Activated CD8-positive, alpha-beta memory T cell treated with anti-CD3 and anti-CD28 coated beads for 48 hours (primary cell): ENCODE measurements around the gene PCDH9.

ENCODE experiments used
- DNase-seq, 3 experiments: peaks; one replicate each; pipeline ENCODE4 v3.0.0-alpha.2; 2020; ENCODE audit warnings: low read depth in 2 of 3, low spot score in 2 of 3

PCDH9 gene

GRCh38 chr13:66553391-66553790, 676.7 kb downstream of the PCDH9 start:
- no peak for DNase-seq

- no peak for DNase-seq
Observed at GRCh38 chr13:66551128-66551527, 679.0 kb downstream of the PCDH9 start.

GRCh38 chr13:66547685-66548084, 682.5 kb downstream of the PCDH9 start:
- no peak for DNase-seq

DNA sequence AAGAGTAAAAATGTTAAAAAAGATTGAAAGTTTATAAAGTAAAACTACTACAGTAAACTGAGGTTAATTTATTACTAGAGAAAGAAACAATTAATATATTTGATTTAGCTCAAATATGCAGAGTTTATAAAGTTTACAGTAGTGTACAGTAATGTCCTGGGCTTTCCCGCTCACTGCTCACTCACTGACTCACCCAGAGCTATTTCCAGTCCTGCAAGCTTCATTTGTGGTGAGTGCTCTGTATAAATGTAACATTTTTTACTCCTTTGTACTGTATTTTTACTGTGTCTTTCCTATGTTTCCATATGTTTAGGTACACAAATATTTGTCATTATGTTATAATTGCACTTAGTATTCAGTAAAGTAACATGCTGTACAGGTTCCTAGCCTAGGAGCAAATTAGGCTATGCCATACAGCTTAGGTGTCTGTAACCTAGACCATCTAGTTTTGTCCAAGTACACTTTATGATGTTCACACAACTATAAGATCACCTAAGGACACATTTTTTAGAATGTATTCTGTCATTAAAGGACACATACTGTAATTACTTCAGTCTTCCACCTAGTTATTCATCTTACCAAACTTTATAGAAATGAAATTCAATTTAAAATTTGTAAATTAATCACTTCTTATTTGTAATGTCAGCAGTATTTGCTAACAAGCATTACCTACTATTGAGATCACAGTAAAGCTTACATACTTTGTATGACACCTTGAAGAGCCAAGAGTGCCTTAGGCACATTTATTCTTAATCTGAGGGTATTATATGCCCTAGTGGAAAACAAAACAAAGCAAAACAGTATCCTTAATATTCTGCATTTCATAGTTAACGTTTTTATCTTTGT, 683.4 kb downstream of the PCDH9 start:
- DNase-seq = no peak

DNA sequence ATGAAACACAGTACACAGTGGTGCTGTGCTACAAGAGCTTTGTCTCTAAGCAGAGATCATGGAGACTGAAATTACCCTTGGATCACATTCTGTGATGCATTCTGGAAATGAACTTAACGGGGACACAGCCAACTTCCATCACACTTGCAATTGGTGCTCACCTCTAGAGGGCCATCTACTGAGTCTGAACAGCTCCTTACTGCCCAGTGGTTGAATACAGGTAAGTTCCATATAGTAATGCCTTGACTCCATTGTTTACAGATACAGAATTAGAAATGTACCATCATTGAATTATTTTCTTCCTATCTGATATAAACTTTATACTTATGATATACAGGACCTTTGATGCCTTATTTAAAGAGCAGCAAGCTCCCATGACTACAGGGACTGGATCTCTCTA, 686.4 kb downstream of the PCDH9 start:
- no peak for DNase-seq

- DNase-seq = no peak
Observed at GRCh38 chr13:66537417-66537816, 692.7 kb downstream of the PCDH9 start.

DNA sequence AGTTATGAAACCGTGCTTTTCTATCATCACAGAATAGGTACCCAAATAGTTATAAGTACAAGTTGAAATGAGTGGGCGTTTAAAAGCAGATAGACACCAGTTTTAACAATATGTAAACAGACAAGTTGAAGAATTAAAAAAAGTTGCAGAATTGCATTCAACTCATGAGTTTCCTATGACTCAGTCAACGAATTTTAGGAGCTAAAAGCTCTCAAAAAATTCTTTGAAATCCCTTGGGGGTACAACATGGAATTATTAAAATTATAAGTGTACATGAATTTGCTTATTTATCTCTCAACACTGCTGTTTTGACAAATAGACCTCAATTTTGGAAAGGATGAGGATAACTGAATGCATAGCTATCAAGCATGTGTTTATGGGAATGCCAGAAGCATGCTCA, 693.4 kb downstream of the PCDH9 start:
- no peak for DNase-seq

- DNase-seq = no peak
Observed at GRCh38 chr13:66534561-66534960, 695.6 kb downstream of the PCDH9 start.

- DNase-seq = no peak
Observed at GRCh38 chr13:66532845-66533244, 697.3 kb downstream of the PCDH9 start.

- DNase-seq = no peak
Observed at GRCh38 chr13:66532146-66532545, 698.0 kb downstream of the PCDH9 start.

GRCh38 chr13:66530686-66531085, 699.5 kb downstream of the PCDH9 start:
- no peak for DNase-seq

- DNase-seq = no peak
Observed at GRCh38 chr13:66530158-66530557, 700.0 kb downstream of the PCDH9 start.

- DNase-seq = no peak
Observed at GRCh38 chr13:66528944-66529576, 701.1 kb downstream of the PCDH9 start.

DNA sequence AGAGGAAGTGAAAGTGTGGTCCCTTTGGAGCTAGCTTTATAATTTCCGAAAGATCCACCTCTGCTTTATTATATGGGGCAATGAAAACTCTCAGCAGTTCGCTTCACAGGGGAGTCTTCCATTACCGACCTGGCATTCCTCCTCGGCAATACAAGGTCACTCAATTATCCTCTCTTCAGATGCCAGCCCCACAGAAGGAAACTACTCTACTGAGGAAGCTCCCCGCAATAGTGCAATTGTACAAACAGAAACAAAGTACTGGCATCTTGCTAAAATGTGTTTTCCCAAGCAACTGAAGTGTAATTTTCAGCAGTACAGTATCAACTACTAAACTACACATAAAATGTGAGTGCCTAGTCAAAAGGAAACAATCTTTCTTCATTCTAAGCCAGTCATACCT, 702.0 kb downstream of the PCDH9 start:
- DNase-seq = no peak

DNA sequence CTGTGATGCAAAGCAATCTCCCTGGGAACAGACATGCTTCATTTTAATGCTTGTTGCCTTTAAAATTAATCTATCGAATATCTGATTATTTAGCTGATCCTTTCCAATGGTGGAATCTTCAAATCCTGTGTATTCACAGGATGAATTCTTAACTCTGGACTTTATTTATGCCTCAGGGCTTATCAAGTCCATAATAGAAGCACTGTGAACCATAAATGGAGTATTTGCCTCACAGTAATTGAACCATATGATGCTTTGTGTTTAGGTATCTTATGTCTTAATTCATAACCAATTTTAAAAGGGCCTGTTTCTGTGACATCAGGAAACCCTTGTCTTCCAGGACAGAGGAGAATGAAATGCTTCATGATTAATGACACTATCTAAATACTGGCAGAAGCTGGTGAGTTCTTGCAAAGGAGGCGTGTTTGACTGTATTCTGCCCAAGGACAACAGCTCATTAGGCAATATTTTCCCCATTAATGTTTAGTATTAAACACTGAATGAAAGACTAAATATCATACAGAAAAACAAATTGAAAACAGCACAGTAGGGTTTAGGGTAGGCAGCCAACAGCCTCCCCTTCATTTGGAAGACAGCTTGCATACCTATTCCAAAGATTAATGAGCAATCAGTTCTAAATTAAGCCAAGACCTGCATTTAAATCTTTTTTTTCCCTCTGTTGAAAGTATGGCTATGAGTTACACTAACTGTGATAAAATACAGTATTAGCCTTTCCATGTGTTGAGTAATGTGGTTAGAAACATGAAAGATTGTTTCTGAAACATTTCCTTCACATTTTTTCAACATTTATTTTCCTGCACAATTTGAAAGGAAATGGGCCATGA, 709.4 kb downstream of the PCDH9 start:
- no peak for DNase-seq

- DNase-seq = no peak
Observed at GRCh38 chr13:66519259-66519658, 710.9 kb downstream of the PCDH9 start.

GRCh38 chr13:66518068-66518467, 712.1 kb downstream of the PCDH9 start:
- DNase-seq = no peak

- no peak for DNase-seq
Observed at GRCh38 chr13:66513728-66514127, 716.4 kb downstream of the PCDH9 start.

- no peak for DNase-seq
Observed at GRCh38 chr13:66509175-66509574, 721.0 kb downstream of the PCDH9 start.

GRCh38 chr13:66508153-66508909, 721.8 kb downstream of the PCDH9 start:
- DNase-seq = no peak

DNA sequence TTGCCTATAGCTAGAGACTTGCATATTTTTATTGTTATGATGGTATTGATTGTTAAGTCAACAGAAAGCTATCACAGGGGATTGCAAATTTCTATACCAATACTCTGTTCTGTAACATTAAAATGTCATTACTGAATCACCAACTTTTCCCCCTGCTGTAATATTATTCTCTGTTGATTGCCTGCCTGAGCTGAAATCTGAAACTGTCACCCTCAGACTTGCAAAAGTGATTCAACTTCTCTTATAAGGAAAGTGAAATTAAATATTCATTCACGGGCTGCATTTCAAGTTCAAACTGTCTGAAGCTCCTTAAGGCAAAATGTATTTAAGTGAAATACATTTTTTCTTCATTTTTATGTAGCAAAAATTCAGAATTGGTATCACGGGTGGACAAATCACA, 723.2 kb downstream of the PCDH9 start:
- DNase-seq = no peak
